ENCODE results near the gene NSG1.

Gene NSG1

DNA sequence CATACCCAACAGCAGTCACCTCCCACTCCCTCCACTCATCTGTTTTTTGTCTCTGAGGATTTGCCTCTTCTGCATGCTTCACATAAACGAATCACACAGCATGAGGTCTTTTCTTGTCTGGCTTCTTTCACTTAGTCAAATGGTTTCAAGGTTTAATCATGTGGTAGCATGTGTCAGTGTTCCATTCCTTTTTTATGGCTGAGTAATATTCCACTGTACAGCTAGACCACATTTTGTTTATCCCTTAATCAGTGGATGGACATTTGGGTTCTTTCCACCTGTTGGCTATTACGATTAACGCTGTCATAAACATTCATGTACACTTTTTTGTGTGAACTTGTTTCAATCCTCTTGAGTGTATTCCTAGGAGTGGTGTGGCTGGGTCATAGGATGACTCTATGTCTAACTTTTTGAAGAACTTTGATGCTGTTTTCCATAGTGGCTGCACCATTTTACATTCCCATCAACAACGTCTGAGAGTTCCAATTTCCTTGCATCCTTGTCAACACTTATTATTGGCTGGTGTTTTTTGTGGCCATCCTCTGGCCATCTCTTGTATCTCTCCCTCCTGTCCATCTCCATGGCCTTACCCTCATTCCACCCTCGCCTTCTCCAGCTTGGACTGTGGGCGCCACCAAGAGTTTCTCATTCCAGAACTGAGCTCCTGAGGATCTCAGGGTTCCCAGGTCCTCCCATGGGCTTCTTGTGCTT, 12.4 kb upstream of the NSG1 start:
- DNase-seq: no peak

DNA sequence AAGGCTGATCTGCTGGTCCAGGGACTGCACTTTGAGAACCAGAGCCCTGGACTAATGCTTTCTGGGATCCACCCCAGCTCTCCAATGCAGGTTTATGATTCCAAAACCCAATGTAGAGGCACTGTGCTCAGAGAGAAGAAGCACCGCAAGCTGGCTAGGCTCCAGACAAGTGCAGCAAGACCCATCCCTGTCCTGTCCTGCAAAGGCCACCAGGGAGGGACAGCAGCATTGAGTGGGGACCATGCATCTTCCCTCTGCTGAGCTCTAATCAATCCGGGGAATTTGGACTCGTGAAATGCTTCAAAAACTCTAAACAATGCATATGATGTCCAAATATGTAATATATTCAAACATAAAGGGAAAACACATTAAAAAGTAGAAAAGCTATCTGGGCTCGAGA, 10.8 kb upstream of the NSG1 start:
- DNase-seq: no peak

DNA sequence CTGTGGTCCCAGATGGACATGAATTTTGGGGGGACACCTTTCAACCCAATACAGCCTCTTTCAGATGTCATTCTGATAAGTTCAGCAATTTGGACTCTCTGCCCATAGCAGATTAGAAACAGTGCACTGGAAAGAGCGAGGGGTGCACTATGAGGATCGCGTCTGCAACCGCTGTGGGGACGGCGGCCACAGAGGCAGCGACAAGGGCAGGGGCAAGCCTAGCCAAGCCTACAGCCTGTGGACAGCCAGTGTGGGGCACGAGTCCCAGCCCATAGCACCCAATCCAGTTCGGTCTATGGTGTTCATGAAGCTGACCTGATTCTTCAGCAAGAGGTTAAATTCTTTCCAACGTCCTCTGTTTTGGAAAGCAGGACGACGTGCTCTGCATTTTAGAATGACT, 9.7 kb upstream of the NSG1 start:
- no peak for DNase-seq

GRCh38 chr4:4377732-4378460, 9.0 kb upstream of the NSG1 start:
- no peak for DNase-seq

DNA sequence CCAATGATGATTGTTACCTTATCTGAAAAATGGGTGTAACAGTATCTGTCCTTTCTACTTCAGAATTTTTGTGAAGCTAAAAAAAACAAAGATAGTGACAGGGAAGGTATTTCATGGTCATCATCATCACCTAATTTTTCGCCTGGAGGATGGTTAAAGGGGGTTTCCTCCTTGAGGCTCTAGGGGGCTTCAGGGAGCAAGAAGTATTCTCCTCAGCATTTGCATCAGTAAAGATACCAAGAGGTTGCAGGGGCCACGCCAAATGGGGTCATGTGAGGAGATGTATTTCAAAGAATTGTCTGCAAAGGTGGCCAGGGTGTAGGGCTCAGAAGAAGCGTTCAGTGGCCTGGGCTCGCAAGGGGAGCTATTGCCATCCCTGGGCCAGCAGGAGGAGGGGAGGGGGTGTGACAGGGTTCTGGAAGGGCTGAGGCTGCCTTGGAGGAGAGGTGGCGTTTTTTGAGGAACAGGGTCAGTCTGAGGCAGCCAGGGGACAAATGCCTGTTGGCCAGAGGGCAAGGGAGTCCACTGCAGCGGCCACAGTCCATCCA, 7.3 kb upstream of the NSG1 start:
- DNase-seq: no peak

DNA sequence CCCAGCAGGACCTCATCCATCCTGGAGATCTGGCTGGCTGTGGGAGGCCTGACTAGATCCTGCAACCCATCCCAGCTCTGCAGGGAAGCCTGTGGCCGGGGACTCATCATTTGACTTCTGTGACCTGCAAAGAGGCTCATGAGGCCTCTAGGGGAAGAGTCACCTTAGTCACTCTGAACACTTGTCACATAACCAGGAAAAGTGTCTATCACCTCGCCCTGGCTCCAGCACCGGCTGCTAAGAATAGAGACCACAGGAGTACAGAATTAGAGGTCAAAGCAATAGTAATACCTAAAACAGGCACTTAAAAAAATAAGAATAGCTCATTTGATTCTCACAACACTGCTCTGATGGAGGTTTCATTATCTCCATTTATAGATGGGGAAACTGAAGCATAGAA, 3.8 kb upstream of the NSG1 start:
- no peak for DNase-seq

DNA sequence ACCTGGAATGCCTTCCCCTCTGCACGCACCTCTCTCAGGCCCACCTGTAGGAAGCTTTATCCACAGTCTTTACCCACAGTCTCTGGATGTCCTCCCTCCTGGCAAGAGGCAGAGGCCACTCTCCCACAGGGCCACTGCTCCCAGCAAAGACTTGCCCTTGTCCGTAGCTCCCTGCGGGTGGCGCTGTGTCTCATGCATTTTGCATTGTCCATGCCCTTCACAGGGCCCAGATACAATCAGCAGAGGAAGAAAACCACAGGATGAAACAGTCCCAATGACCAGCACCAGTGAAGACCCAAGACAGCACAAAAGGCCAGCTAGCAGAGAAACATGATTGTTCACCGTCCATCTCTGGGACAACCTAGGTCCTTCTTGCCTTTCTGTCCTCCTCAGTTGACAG, 2.1 kb upstream of the NSG1 start:
- DNase-seq: peak; percentile 38

DNA sequence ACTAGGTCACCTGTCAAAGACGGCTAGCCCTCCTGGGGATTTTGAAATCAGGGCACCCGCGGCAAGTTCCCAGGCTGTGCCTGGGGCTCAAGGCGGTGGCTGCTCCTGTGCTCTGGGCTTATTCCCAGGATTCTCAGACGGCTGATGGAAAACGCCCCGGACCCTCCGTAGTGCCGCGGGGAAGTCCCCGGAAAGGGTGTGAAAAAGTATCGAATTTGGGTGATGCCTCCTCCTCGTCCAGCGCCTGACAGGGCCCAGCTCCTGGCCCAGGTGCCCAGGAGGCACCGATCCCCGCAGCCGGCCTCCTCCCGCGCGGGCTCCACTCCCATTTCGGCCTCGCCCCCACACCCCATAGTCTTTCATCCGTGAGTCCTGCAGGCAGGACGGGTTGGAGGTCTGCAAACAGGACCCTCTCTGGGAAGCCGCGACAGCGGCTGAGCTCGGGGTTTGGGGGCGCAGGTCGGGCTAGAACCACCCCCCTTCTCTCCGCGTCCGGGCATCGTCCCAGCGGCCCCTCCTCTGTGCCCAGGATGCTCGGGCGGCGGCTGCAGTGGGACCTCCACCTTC, 1.1 kb upstream of the NSG1 start:
- no peak for DNase-seq

DNA sequence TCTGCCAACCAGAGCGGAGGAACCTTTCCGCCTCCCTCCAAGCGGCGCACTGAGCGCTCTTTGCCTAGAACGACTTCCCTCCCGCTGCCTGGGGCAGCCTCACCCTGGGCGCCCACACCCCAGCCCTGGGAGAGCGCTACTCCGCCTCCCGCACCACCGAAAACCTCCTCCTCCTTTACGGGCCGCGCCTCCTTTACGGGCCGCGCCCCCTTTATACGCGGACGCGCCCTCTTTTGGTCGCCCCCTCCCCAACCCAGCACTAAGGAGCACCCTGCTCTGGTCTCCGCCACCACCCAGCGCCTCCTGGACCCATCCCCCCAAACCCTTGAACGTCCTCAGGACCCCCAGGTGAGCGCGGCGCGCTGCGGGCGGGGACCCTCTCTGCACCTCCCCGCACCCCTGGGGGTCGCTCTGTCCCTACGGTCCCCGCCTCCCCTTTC, 586 bp upstream of the NSG1 start:
- peak; percentile 25 for DNase-seq

DNA sequence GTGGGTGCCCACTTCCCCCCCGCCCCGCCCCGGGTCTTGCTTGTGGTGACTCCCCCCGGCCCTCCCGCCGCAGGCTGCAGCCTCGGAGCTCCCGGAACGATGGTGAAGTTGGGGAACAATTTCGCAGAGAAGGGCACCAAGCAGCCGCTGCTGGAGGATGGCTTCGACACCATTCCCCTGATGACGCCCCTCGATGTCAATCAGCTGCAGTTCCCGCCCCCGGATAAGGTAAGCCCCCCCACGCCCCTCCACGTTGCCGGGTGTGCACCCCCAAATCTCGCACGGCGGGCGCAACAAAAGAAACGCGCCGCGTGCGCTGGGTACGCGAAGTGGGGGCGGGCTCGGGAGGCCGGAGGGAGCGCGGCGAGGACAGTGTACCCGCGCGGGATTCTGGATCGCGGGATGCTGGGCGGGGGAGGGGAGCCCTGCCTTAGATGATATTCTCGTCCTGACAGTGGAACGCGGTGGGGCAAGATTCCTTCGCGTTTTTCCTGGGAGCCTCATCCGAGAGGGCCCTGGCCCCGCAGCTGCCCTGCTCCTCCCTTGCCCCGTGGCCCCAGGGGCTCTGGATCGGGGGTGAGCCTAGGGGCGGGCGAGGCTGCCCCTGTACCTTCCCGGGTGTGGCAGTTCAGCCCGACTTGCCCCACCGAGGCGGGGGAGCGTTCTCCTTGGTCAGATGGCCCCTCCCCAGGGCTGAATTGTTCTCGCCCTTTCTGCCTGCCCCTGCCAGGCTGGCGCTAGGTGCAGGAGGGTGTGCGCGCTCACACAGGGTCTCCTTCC, 819 bp downstream of the NSG1 start:
- no peak for DNase-seq

- no peak for DNase-seq
These were observed 1.4 kb downstream of the NSG1 start for GRCh38 chr4:4388311-4388790.

GRCh38 chr4:4388836-4389575, 2.1 kb downstream of the NSG1 start:
- no peak for DNase-seq

DNA sequence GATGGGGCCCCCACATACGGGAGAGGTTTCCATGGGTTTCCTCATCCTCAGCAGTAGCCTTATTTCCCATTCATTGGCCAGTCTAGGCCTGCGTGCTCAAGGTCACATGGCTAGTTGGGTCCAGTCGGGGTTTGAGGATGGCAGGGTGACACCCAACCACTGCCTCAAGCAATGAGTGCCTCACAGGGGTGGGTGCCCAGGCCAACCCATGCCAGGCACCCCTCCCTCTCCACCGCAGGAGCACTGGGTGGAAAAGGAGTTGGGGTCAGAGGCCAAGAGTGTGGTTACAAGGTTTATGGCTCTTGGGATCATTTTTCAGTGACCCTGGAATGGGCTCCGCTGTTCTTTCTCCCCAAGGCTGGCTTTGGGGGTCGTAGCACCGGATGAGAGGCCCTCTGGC, 3.1 kb downstream of the NSG1 start:
- DNase-seq: no peak

GRCh38 chr4:4390515-4391240, 3.8 kb downstream of the NSG1 start:
- no peak for DNase-seq

DNA sequence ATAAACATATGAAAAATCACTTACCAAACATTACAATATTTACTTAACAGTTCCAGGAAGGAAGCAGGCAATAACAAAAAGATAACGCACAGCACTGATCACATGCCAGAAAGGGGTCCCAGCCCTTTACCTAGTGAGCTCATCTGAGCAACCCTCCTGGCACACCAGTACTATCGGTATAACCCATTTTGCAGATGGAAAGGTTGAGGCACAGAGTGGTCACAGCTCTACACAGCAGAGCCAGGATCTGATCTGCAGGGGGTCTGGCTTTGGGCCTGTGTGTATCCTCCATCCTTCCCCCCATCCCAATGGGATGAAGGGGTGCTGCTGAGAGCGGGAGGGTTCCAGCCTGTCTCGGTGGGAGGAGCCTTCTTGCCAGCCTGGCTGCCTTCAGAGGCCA, 5.0 kb downstream of the NSG1 start:
- DNase-seq: no peak

- DNase-seq: no peak
These were observed 5.7 kb downstream of the NSG1 start for GRCh38 chr4:4392501-4393183.

GRCh38 chr4:4394644-4395043, 7.7 kb downstream of the NSG1 start:
- DNase-seq: peak; percentile 40

DNA sequence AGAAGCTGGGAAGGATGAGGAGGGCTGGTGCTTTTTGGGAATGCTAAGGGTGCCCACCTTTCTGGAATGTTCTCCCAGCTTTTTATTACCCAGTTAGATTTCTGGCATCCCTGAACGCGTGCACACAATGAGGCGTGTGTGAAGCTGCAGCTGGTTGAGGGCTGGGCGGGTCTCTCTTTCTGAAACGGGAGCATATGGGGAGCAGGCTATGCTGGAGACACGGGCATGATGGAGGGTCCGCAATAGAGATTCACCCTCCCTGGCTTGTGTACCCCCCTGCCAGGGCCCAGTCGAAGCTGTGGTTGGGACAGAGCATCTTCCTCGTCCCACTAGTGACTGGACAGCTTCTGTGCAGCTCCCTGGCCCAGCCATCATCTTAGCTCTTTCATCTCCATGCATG, 8.5 kb downstream of the NSG1 start:
- DNase-seq: no peak

- no peak for DNase-seq
These were observed 9.1 kb downstream of the NSG1 start for GRCh38 chr4:4395849-4396627.
